Endothelial cell of umbilical vein (primary cell): Measurements from ENCODE around the gene PCDH9. TPM values are rescaled to one million over a fixed set of nuclear protein-coding genes. Genes with fewer than 3 reads are reported as not detected.
A peak's percentile ranks its signal among the peaks of the same experiment; 100 is the strongest.

Experiments used
- BruUV-seq: library from RNA; stranded (reverse); fragments of 400-500 nt; replicated peaks from 2 replicates; lab custom pipeline; 2021; lab: Mats Ljungman, UMichigan
- CTCF ChIA-PET: fragments of 300-600, 350-600 bp; sonication (Branson Sonifier 250); formaldehyde crosslinking; loops from one replicate; lab custom pipeline; 2021; ENCODE audit warnings: antibody characterized with exemption, inconsistent platforms; lab: Charles Lee
- POLR2A ChIA-PET: fragments of 300-600, 350-600 bp; sonication (Branson Sonifier 250); formaldehyde crosslinking; loops from one replicate; lab custom pipeline; 2021; ENCODE audit warnings: antibody characterized with exemption, inconsistent platforms; lab: Charles Lee
- DNase-seq: peaks from one replicate; pipeline ENCODE4 v3.0.0-alpha.2; 2011; ENCODE audit warnings: low read depth, low spot score
- FAIRE-seq: peaks from 2 replicates; lab custom pipeline; 2011; peaks lifted over from hg19 to GRCh38; lab: Jason Lieb, UNC
- H2AFZ ChIP-seq: 2 replicates; pipeline ENCODE4 v1.6.0; 2012; ENCODE audit warnings: low read depth, low read length, control low read depth, inconsistent platforms
- H3K27ac ChIP-seq: 2 replicates; pipeline ENCODE4 v1.5.1; 2011; ENCODE audit warnings: low read depth, mild to moderate bottlenecking, control low read depth, low read length, moderate library complexity; ENCODE audit not compliant: insufficient read depth
- H3K27me3 ChIP-seq, 2 experiments: 2 replicates each; pipeline versions ENCODE4 v1.6.0 to v1.6.1; 2011; ENCODE audit warnings: low read length in 2 of 2, mixed read lengths in 1 of 2; ENCODE audit not compliant: control insufficient read depth in 2 of 2, insufficient read depth in 2 of 2
- H3K36me3 ChIP-seq, 2 experiments: 2 replicates in 1 of 2; 3 replicates in 1 of 2; pipeline ENCODE4 v1.5.1; 2011; ENCODE audit warnings: low read length in 2 of 2, mild to moderate bottlenecking in 1 of 2, moderate library complexity in 1 of 2; ENCODE audit not compliant: control insufficient read depth in 2 of 2, insufficient read depth in 2 of 2; ENCODE audit errors: extremely low read depth in 1 of 2
- H3K4me1 ChIP-seq: 3 replicates; pipeline ENCODE4 v1.5.1; 2011; ENCODE audit warnings: mild to moderate bottlenecking, low read length; ENCODE audit not compliant: control insufficient read depth, insufficient read depth; ENCODE audit errors: extremely low read depth
- H3K4me2 ChIP-seq: 2 replicates; pipeline ENCODE4 v1.6.1; 2011; ENCODE audit warnings: low read length, control low read depth, mixed read lengths; ENCODE audit not compliant: insufficient read depth
- H3K4me3 ChIP-seq, 3 experiments: fragments of 200-600 bp in 1 of 3; sonication (generic), shearing (Covaris generic) in 1 of 3; replicated peaks in 1 of 3; 2 replicates each; pipeline ENCODE4 v1.5.1; 2011 to 2016; ENCODE audit warnings: control low read depth in 3 of 3, low read length in 3 of 3, mild to moderate bottlenecking in 2 of 3, inconsistent platforms in 1 of 3, low read depth in 1 of 3, moderate library complexity in 1 of 3; ENCODE audit not compliant: insufficient read depth in 1 of 3
- H3K79me2 ChIP-seq: 2 replicates; pipeline ENCODE4 v1.6.0; 2012; ENCODE audit warnings: low read length, inconsistent platforms; ENCODE audit not compliant: control insufficient read depth, insufficient read depth
- H3K9ac ChIP-seq: replicated peaks from 2 replicates; pipeline ENCODE3; 2011; ENCODE audit warnings: low read length, control low read depth; ENCODE audit not compliant: insufficient read depth; ENCODE audit errors: extremely low read depth
- H3K9me1 ChIP-seq: replicated peaks from 3 replicates; pipeline ENCODE4 v1.6.0; 2011; ENCODE audit warnings: mild to moderate bottlenecking, low read length; ENCODE audit not compliant: control insufficient read depth, insufficient read depth; ENCODE audit errors: extremely low read depth
- H3K9me3 ChIP-seq: replicated peaks from 2 replicates; pipeline ENCODE4 v1.5.1; 2012; ENCODE audit warnings: low read length, inconsistent platforms; ENCODE audit not compliant: control insufficient read depth, insufficient read depth
- H4K20me1 ChIP-seq: replicated peaks from 2 replicates; pipeline ENCODE3; 2011; ENCODE audit warnings: mild to moderate bottlenecking, low read length; ENCODE audit not compliant: control insufficient read depth, insufficient read depth; ENCODE audit errors: extremely low read depth
- CTCF ChIP-seq, 2 donors: IDR thresholded peaks; 1 replicate in 1 of 2; 2 replicates in 1 of 2; pipeline ENCODE4 v1.5.1; 2011; ENCODE audit warnings: low read length in 2 of 2, mild to moderate bottlenecking in 2 of 2, moderate library complexity in 2 of 2, control low read depth in 1 of 2, inconsistent platforms in 1 of 2, low read depth in 1 of 2; ENCODE audit not compliant: insufficient read depth in 1 of 2; ENCODE audit errors: extremely low read depth in 1 of 2
- EZH2 ChIP-seq: IDR thresholded peaks from 2 replicates; pipeline ENCODE4 v1.6.1; 2012; ENCODE audit warnings: borderline replicate concordance, low read depth, mild to moderate bottlenecking, moderate library complexity, low read length, inconsistent platforms; ENCODE audit not compliant: severe bottlenecking
- FOS ChIP-seq: IDR thresholded peaks from 2 replicates; pipeline ENCODE4 v1.6.1; 2011; ENCODE audit warnings: mild to moderate bottlenecking, low read length, moderate library complexity, borderline replicate concordance; ENCODE audit not compliant: insufficient read depth
- GATA2 ChIP-seq: IDR thresholded peaks from 2 replicates; pipeline ENCODE4 v1.7.0; 2011; ENCODE audit warnings: low read depth, mild to moderate bottlenecking, moderate library complexity, mixed read lengths, low read length; ENCODE audit not compliant: insufficient read length, insufficient read depth
- JUN ChIP-seq: IDR thresholded peaks from 2 replicates; pipeline ENCODE4 v1.6.1; 2011; ENCODE audit warnings: borderline replicate concordance, low read depth; ENCODE audit not compliant: insufficient read length, insufficient read depth
- MYC ChIP-seq: IDR thresholded peaks from one replicate; pipeline ENCODE4 v1.6.1; 2011; ENCODE audit warnings: mild to moderate bottlenecking, low read depth, low read length
- POLR2A ChIP-seq: IDR thresholded peaks from 2 replicates; pipeline ENCODE4 v1.6.1; 2012; ENCODE audit warnings: low read depth, mild to moderate bottlenecking, control low read depth, low read length
- POLR2AphosphoS5 ChIP-seq: IDR thresholded peaks from 2 replicates; pipeline ENCODE4 v1.6.1; 2012; ENCODE audit warnings: low read depth, mild to moderate bottlenecking, control low read depth, low read length, moderate library complexity; ENCODE audit not compliant: insufficient read depth
- dilution Hi-C: fragments of 300-500 bp; cut with MboI; formaldehyde crosslinking; loops from one replicate; pipeline ENCODE4 v1.15.0; 2019; ENCODE audit warnings: low sequenced_read_pairs; ENCODE audit not compliant: extremely low pct_ligation_motif_present
- intact Hi-C: fragments of 100-400 bp; cut with micrococcal nuclease; formaldehyde crosslinking; loops from one replicate; pipeline ENCODE4 v1.10.0; 2022
- polyA plus RNA-seq, 4 experiments: library from polyadenylated mRNA; depleted of rRNA in 3 of 4; stranded (reverse) in 3 of 4; unstranded in 1 of 4; fragments of >200 nt; gene quantifications; 2 replicates each; pipeline versions ENCODE4 v1.2.1 to v1.2.3, GENCODE V29; 2011 to 2012; ENCODE audit warnings: missing spikeins in 1 of 4
- total RNA-seq: library from RNA; stranded (reverse); gene quantifications from 2 replicates; pipeline ENCODE4 v1.2.3, GENCODE V29; 2021
- TF ChIP-seq, protein P1 (sequence below): IDR thresholded peaks from 2 replicates; pipeline ENCODE4 v1.6.1; 2011; ENCODE audit not compliant: insufficient read depth, insufficient read length

PCDH9 gene
- total and polyA plus RNA-seq, 2 donors (not counting 3 experiments of a cell fraction or from before 2014, with no cell fraction given), result 1.1 to 5.2 TPM

DNA sequence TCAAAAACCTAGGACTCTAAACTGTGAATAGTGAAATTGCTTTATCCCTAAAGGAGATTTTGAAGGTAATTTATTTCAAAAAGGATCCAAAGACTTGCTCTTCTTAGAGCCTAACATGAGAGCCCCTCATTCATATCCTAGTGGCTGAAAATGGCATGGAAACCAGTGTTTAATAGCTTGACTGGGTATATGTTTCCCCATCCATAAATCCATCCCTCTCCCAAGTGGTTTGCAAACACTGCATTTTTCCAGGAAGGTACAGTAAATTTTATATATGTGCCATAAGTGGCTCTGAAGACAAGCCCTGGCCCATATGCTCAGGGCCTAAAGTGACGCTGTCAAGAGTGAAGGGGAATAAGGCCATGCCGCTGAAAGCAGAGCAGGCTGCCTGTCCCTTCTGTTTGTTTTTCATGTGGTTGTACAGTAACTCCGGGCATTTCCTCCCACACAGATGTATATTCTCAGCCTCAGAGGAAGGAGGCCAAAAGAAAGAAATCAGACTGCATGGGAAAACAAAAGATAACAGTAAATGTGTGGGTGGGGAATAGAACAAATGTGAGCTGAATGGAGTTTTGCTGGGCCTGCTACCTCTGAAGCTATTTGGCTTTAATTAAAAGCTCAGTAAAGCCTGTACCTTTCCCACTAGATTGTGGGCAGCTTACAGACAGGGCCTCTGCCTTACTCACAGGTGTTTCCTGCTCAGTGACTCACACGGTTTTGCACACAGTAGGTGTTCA, 181.9 kb downstream of the PCDH9 start:
- H3K4me2 ChIP-seq, result no peak overlapping the region
- no peaks in the 10 kb centered on the region for H3K79me2 ChIP-seq
- DNase-seq (peak; percentile 80), FAIRE-seq (peak; percentile 78)
- H3K4me1 ChIP-seq, result peaks cover 7% of the 10 kb centered on the region
- no peaks in the 10 kb centered on the region for H3K9me3 ChIP-seq
- H3K9me1 ChIP-seq, result no peaks in the 10 kb centered on the region
- intact Hi-C loops (no loop called here), dilution Hi-C loops (no loop called here)
- no peak overlapping the region for H3K9ac ChIP-seq
- TF ChIP-seq CTCF (IDR thresholded peaks at IDR 0.05; ENCODE audit: extremely low read depth in 1 of 2, insufficient read depth in 1 of 2, low read depth in 1 of 2, low read length in 2 of 2), result no peak
- TF ChIP-seq, protein P1, sequence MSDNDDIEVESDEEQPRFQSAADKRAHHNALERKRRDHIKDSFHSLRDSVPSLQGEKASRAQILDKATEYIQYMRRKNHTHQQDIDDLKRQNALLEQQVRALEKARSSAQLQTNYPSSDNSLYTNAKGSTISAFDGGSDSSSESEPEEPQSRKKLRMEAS, result no peak
- TF ChIP-seq POLR2A, result no peak
- no peak for TF ChIP-seq MYC
- TF ChIP-seq FOS, result no peak
- no peak for TF ChIP-seq EZH2
- TF ChIP-seq POLR2AphosphoS5, result no peak
- no peak for TF ChIP-seq JUN
- no peak for TF ChIP-seq GATA2
- H3K27me3 ChIP-seq, result no peaks in the 10 kb centered on the region
- H3K27ac ChIP-seq, result peak overlapping the region; percentile 13
- H4K20me1 ChIP-seq, result no peaks in the 10 kb centered on the region
- ChIA-PET CTCF (interaction anchor here (0.9 to 1.3 kb wide), 4 partner anchors 17 to 1675 kb away, joined by 3 read pairs; no protein-coding TSS in a partner anchor), POLR2A (no interaction called here)
- H3K4me3 ChIP-seq, result no peak overlapping the region
- no peaks in the 10 kb centered on the region for H3K36me3 ChIP-seq
- BruUV-seq, result no TSS peak
- peak overlapping the region; percentile 40 for H2AFZ ChIP-seq
